B cell (primary cell): Measurements from ENCODE around the gene TARP.
"Not testable (repeated sequence)": the region's sequence is repeated elsewhere in the genome, so short reads cannot be mapped to it uniquely, and the experiment has no call there.

Experiments used
- EZH2 ChIP-seq: IDR thresholded peaks from 2 replicates; pipeline ENCODE4 v1.6.1; 2012; ENCODE audit warnings: borderline replicate concordance, low read depth, mild to moderate bottlenecking, moderate library complexity, low read length; ENCODE audit not compliant: insufficient read depth, poor library complexity, severe bottlenecking
- TF ChIP-seq, protein P1 (sequence below): fragments of 200-600 bp; IDR thresholded peaks from one replicate; pipeline ENCODE4 v1.8.0; 2022; ENCODE audit warnings: antibody characterized with exemption, mild to moderate bottlenecking

DNA sequence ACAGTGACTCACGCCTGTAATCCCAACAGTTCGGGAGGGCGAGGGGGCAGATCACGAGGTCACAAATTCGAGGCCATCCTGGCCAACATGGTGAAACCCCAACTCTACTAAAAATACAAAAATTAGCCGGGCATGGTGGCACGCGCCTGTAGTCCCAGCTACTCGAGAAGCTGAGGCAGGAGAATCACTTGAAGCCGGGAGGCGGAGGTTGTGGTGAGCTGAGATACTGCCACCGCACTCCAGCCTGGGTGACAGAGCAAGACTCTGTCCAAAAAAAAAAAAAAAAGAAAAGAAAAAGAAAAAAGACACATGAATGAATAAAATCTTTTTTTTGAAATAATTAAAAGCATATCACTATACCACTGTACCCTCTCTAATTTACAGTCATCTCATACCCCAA lies 11.8 kb downstream of the TARP start:
- TF ChIP-seq, protein P1, sequence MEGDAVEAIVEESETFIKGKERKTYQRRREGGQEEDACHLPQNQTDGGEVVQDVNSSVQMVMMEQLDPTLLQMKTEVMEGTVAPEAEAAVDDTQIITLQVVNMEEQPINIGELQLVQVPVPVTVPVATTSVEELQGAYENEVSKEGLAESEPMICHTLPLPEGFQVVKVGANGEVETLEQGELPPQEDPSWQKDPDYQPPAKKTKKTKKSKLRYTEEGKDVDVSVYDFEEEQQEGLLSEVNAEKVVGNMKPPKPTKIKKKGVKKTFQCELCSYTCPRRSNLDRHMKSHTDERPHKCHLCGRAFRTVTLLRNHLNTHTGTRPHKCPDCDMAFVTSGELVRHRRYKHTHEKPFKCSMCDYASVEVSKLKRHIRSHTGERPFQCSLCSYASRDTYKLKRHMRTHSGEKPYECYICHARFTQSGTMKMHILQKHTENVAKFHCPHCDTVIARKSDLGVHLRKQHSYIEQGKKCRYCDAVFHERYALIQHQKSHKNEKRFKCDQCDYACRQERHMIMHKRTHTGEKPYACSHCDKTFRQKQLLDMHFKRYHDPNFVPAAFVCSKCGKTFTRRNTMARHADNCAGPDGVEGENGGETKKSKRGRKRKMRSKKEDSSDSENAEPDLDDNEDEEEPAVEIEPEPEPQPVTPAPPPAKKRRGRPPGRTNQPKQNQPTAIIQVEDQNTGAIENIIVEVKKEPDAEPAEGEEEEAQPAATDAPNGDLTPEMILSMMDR, result not testable (repeated sequence)
- TF ChIP-seq EZH2, result not testable (repeated sequence)
